Panc1 (cell line): ENCODE data around the gene HTRA3. TPM values are rescaled to one million over a fixed set of nuclear protein-coding genes. Genes with fewer than 3 reads are reported as not detected.

Experiments used
- ATAC-seq: fragments of 200-7000 bp; cut with Tn5 transposase; 2 replicates; pipeline ENCODE4 v1.9.1; 2020; ENCODE audit warnings: mild to moderate bottlenecking, moderate library complexity
- BruUV-seq: library from RNA; stranded (reverse); fragments of 400-500 nt; replicated peaks from 2 replicates; lab custom pipeline; 2021; lab: Mats Ljungman, UMichigan
- CTCF ChIA-PET: fragments of 300-600 bp; sonication (Branson Sonifier 250); formaldehyde crosslinking; loops from one replicate; lab custom pipeline; 2022; ENCODE audit warnings: antibody characterized with exemption; lab: Charles Lee
- POLR2A ChIA-PET: fragments of 300-600 bp; sonication (Branson Sonifier 250); formaldehyde crosslinking; loops from one replicate; lab custom pipeline; 2022; ENCODE audit warnings: antibody characterized with exemption; lab: Charles Lee
- DNase-seq: peaks from one replicate; pipeline ENCODE4 v3.0.0-alpha.2; 2010; ENCODE audit warnings: low read depth, low spot score
- H3K27ac ChIP-seq: 2 replicates; pipeline ENCODE4 v1.5.1; 2011; ENCODE audit warnings: mild to moderate bottlenecking, low read length, inconsistent platforms
- H3K27me3 ChIP-seq: fragments of 200-500 bp; sonication (Bioruptor generic); 2 replicates; pipeline ENCODE4 v1.6.0; 2014; ENCODE audit warnings: low read length, inconsistent platforms; ENCODE audit not compliant: control insufficient read depth, insufficient read depth
- H3K36me3 ChIP-seq: fragments of 200-500 bp; sonication (Bioruptor generic); 2 replicates; pipeline ENCODE4 v1.5.1; 2014; ENCODE audit warnings: inconsistent platforms, mild to moderate bottlenecking, low read length, moderate library complexity; ENCODE audit not compliant: control insufficient read depth, insufficient read depth
- H3K4me1 ChIP-seq: 2 replicates; pipeline ENCODE4 v1.5.1; 2011; ENCODE audit warnings: inconsistent platforms, mild to moderate bottlenecking, low read length, moderate library complexity; ENCODE audit not compliant: control insufficient read depth, insufficient read depth
- H3K4me3 ChIP-seq, 2 experiments: 2 replicates each; pipeline ENCODE4 v1.5.1; 2011 to 2012; ENCODE audit warnings: low read depth in 2 of 2, low read length in 2 of 2, mild to moderate bottlenecking in 2 of 2, inconsistent platforms in 1 of 2, moderate library complexity in 1 of 2
- H3K9me3 ChIP-seq: fragments of 200-500 bp; sonication (Bioruptor generic); 2 replicates; pipeline ENCODE4 v1.5.1; 2014; ENCODE audit warnings: low read depth, mild to moderate bottlenecking, inconsistent platforms, low read length, moderate library complexity; ENCODE audit not compliant: control insufficient read depth, insufficient read depth
- POLR2AphosphoS5 ChIP-seq: IDR thresholded peaks from 2 replicates; pipeline ENCODE4 v1.6.1; 2012; ENCODE audit warnings: mild to moderate bottlenecking, low read depth, low read length, moderate library complexity
- REST ChIP-seq, 2 experiments: IDR thresholded peaks; 2 replicates each; pipeline ENCODE4 v1.6.1; 2011 to 2012; ENCODE audit warnings: low read depth in 2 of 2, control low read depth in 1 of 2, low read length in 1 of 2, mild to moderate bottlenecking in 1 of 2, moderate library complexity in 1 of 2; ENCODE audit not compliant: insufficient read depth in 1 of 2
- SIN3A ChIP-seq: IDR thresholded peaks from 2 replicates; pipeline ENCODE4 v1.6.1; 2012; ENCODE audit warnings: low read depth, mild to moderate bottlenecking, low read length, moderate library complexity, borderline replicate concordance; ENCODE audit not compliant: insufficient read depth
- TCF7L2 ChIP-seq: IDR thresholded peaks from 2 replicates; pipeline ENCODE4 v1.6.1; 2011; ENCODE audit warnings: mild to moderate bottlenecking, low read depth, low read length, inconsistent platforms
- in situ Hi-C: cut with HindIII; loops from 2 replicates; pipeline ENCODE4 v1.10.0; 2016; ENCODE audit warnings: low sequenced_read_pairs, low pct_unique_long_range_greater_than_20kb
- intact Hi-C: fragments of 100-400 bp; cut with micrococcal nuclease; formaldehyde crosslinking; loops from one replicate; pipeline ENCODE4 v1.10.0; 2022; ENCODE audit not compliant: unreplicated experiment
- total RNA-seq: library from RNA; stranded (reverse); gene quantifications from one replicate; pipeline ENCODE4 v1.2.1, GENCODE V29; 2021; ENCODE audit not compliant: unreplicated experiment
- TF ChIP-seq, protein P1 (sequence below): fragments of 450-650 bp; IDR thresholded peaks from 2 replicates; pipeline ENCODE4 v1.5.1; 2017; ENCODE audit warnings: mild to moderate bottlenecking

Gene HTRA3
- total RNA-seq, 1 experiment from 2014 or later = 0.98 TPM

DNA sequence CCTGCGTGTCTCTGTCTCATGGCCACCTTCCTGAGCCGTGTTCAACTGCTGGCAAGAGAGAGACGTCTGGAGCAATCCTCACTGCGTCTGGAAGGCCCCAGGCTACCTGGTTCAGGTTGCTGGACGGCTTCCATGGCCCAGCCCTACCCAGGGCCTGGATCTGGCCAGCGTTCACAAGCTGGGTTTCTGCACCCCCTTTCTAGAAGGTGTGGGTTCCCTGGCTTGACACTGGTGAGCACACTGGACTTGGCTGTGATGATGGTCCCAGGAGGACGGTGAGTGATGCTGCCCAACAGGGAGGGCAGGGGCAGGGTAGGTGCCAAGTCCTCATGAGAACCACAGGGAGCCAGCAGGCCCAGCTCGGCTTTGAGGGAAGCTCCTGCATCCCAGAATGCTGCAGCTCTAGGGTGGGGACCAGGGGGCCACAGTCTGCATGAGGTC is 63.4 kb downstream of the HTRA3 start:
- H3K4me1 ChIP-seq = no peaks in the 10 kb centered on the region
- CTCF ChIA-PET = interaction anchor here (0.6 kb wide), 1 partner anchor 16 kb away, joined by 4 read pairs; no protein-coding TSS in a partner anchor
- H3K9me3 ChIP-seq = no peaks in the 10 kb centered on the region
- H3K36me3 ChIP-seq = no peaks in the 10 kb centered on the region
- no peak overlapping the region for H3K4me3 ChIP-seq
- in situ Hi-C loops = no loop called here
- no peaks in the 10 kb centered on the region for H3K27me3 ChIP-seq
- no TSS peak for BruUV-seq
- no peak for ATAC-seq
- intact Hi-C loops = no loop called here
- no peak for DNase-seq
- TF ChIP-seq SIN3A = no peak
- no peak for TF ChIP-seq REST (IDR thresholded peaks at IDR 0.05; ENCODE audit: insufficient read depth in 1 of 2, low read depth in 2 of 2, low read length in 1 of 2)
- TF ChIP-seq, protein P1, sequence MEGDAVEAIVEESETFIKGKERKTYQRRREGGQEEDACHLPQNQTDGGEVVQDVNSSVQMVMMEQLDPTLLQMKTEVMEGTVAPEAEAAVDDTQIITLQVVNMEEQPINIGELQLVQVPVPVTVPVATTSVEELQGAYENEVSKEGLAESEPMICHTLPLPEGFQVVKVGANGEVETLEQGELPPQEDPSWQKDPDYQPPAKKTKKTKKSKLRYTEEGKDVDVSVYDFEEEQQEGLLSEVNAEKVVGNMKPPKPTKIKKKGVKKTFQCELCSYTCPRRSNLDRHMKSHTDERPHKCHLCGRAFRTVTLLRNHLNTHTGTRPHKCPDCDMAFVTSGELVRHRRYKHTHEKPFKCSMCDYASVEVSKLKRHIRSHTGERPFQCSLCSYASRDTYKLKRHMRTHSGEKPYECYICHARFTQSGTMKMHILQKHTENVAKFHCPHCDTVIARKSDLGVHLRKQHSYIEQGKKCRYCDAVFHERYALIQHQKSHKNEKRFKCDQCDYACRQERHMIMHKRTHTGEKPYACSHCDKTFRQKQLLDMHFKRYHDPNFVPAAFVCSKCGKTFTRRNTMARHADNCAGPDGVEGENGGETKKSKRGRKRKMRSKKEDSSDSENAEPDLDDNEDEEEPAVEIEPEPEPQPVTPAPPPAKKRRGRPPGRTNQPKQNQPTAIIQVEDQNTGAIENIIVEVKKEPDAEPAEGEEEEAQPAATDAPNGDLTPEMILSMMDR = no peak
- no peak for TF ChIP-seq TCF7L2
- TF ChIP-seq POLR2AphosphoS5 = no peak
- no peak overlapping the region for H3K27ac ChIP-seq
- POLR2A ChIA-PET = no interaction called here

- Histone ChIP-seq H3K36me3 (no peaks in the 10 kb centered on the region), H3K9me3 (no peaks in the 10 kb centered on the region), H3K4me3 (no peak overlapping the region), H3K27me3 (no peaks in the 10 kb centered on the region), H3K27ac (no peak overlapping the region), H3K4me1 (no peaks in the 10 kb centered on the region)
- ChIA-PET POLR2A (no interaction called here), CTCF (no interaction called here)
- DNase-seq = no peak
- BruUV-seq = no TSS peak
- intact Hi-C loops (no loop called here), in situ Hi-C loops (no loop called here)
- no peak for ATAC-seq
- TF ChIP-seq TCF7L2 (no peak), POLR2AphosphoS5 (no peak), REST (IDR thresholded peaks at IDR 0.05; ENCODE audit: insufficient read depth in 1 of 2, low read depth in 2 of 2, low read length in 1 of 2) (no peak), SIN3A (no peak)
- TF ChIP-seq, protein P1 = no peak
These were observed 64.3 kb downstream of the HTRA3 start for GRCh38 chr4:8333726-8334460.
